Measurements from ENCODE around the gene VEGFD. TPM values are rescaled to one million over a fixed set of nuclear protein-coding genes. Genes with fewer than 3 reads are reported as not detected.

VEGFD gene
- polyA plus RNA-seq, 2 of the 4 experiments (the other 2 are of a cell fraction), result 0.57 to 1.8 TPM

DNA sequence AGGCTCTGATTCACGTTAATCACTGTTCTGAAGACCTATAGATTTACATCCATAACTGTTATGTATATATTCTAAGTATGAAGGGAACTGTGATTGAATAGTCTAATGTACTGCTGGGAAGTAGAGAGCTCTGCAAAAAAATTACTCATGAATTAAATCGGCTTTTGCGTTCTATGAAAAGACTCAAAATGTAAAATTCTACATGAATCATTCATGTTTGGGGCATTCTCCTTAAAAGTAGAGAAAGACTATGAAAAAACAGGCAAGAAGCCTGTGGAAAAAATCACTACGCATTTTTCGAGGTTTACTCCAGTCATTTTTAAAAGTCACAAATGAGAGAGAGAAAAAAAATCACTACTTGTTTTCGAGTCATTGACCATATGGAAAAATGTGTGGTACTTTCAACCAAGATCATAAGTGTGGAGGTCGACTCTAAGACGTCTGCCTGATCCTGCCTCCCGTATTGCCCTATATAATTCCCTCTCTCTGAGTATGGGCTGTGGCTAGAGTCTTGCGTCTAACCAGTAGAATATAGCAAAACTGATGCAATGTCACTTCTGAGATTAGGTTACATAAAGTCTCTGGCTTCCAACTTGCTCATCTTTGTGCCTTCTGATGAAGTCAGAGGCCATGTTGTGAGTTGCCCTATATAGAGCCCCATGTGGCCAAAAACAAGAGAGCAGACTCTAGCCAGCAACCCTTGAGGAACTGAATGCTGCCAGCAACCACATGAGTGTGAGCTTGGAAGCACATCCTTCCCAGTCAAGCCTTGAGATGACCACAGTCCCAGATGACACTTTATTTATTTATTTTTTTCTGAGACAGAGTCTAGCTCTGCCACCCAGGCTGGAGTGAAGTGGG, 32.1 kb upstream of the VEGFD start (continued):
- TF ChIP-seq MAZ (IDR thresholded peaks at IDR 0.05; ENCODE audit: borderline replicate concordance, low read depth, low read length) (no peak), CBX8 (IDR thresholded peaks at IDR 0.05) (no peak), TP53 (CRISPR knock-in tag; IDR thresholded peaks at IDR 0.05) (no peak), JUNB (IDR thresholded peaks at IDR 0.05) (no peak), EHF (CRISPR knock-in tag; IDR thresholded peaks at IDR 0.05) (no peak)
- TF ChIP-seq, protein P1, sequence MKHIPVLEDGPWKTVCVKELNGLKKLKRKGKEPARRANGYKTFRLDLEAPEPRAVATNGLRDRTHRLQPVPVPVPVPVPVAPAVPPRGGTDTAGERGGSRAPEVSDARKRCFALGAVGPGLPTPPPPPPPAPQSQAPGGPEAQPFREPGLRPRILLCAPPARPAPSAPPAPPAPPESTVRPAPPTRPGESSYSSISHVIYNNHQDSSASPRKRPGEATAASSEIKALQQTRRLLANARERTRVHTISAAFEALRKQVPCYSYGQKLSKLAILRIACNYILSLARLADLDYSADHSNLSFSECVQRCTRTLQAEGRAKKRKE (CRISPR knock-in tag; IDR thresholded peaks at IDR 0.05; ENCODE audit: low read depth), result no peak

GRCh38 chrX:15413101-15413500, 28.9 kb upstream of the VEGFD start:
- POLR2A ChIA-PET, result no interaction called here
- DNase-seq (ENCODE audit: low read depth in 1 of 2, low spot score in 1 of 2), result no peak
- CTCF ChIA-PET, result no interaction called here
- WGBS (ENCODE audit: missing lambda C conversion rate), result 94% methylated on average over 6 of the region's 6 CpGs
- no peak overlapping the region for H3K4me2 ChIP-seq
- ATAC-seq, result no peak
- TF ChIP-seq ZNF302 (CRISPR knock-in tag; IDR thresholded peaks at IDR 0.05) (no peak), USF2 (IDR thresholded peaks at IDR 0.05) (no peak), CEBPB (IDR thresholded peaks at IDR 0.05) (no peak), NFE2L2 (conservative IDR thresholded peaks at IDR 0.05; ENCODE audit: low read length) (no peak), RARB (CRISPR knock-in tag; IDR thresholded peaks at IDR 0.05) (no peak), SMC3 (IDR thresholded peaks at IDR 0.05) (no peak), POLR2AphosphoS2 (conservative IDR thresholded peaks at IDR 0.05; ENCODE audit: low read length) (no peak), BHLHE40 (IDR thresholded peaks at IDR 0.05; ENCODE audit: low read depth, low read length) (no peak), RAD21 (conservative IDR thresholded peaks at IDR 0.05 in 1 of 2, IDR thresholded peaks at IDR 0.05 in 1 of 2) (no peak), TP53 (CRISPR knock-in tag; IDR thresholded peaks at IDR 0.05) (no peak), NR3C1 (IDR thresholded peaks at IDR 0.05) (no peak), FOSL2 (IDR thresholded peaks at IDR 0.05) (no peak), FOSL2 (CRISPR knock-in tag; IDR thresholded peaks at IDR 0.05) (no peak)
- TF ChIP-seq, protein P1 (CRISPR knock-in tag; IDR thresholded peaks at IDR 0.05; ENCODE audit: low read depth), result no peak
- TF ChIP-seq, protein P2, sequence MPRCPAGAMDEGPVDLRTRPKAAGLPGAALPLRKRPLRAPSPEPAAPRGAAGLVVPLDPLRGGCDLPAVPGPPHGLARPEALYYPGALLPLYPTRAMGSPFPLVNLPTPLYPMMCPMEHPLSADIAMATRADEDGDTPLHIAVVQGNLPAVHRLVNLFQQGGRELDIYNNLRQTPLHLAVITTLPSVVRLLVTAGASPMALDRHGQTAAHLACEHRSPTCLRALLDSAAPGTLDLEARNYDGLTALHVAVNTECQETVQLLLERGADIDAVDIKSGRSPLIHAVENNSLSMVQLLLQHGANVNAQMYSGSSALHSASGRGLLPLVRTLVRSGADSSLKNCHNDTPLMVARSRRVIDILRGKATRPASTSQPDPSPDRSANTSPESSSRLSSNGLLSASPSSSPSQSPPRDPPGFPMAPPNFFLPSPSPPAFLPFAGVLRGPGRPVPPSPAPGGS (IDR thresholded peaks at IDR 0.05), result no peak
- TF ChIP-seq, protein P3, sequence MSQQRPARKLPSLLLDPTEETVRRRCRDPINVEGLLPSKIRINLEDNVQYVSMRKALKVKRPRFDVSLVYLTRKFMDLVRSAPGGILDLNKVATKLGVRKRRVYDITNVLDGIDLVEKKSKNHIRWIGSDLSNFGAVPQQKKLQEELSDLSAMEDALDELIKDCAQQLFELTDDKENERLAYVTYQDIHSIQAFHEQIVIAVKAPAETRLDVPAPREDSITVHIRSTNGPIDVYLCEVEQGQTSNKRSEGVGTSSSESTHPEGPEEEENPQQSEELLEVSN (IDR thresholded peaks at IDR 0.05; ENCODE audit: borderline replicate concordance, low read depth), result no peak
- FAIRE-seq, result no peak
- no peak overlapping the region for H3K27ac ChIP-seq
- peaks cover 4% of the 10 kb centered on the region; the same call in 2 of the 3 replicates for H3K9me3 ChIP-seq
- H3K4me3 ChIP-seq, result no peak overlapping the region
- H3K4me1 ChIP-seq, result no peaks in the 10 kb centered on the region

GRCh38 chrX:15410947-15411346, 26.7 kb upstream of the VEGFD start:
- ATAC-seq (no peak), DNase-seq (ENCODE audit: low read depth in 1 of 2, low spot score in 1 of 2) (no peak), FAIRE-seq (no peak)
- CTCF ChIA-PET, result no interaction called here
- no peaks in the 10 kb centered on the region for H3K9me3 ChIP-seq
- no peaks in the 10 kb centered on the region for H3K4me1 ChIP-seq
- H3K4me2 ChIP-seq, result no peak overlapping the region
- WGBS (ENCODE audit: missing lambda C conversion rate), result 97% methylated on average over 2 of the region's 2 CpGs
- TF ChIP-seq, protein P2 (IDR thresholded peaks at IDR 0.05), result no peak
- no peak for TF ChIP-seq CEBPB (IDR thresholded peaks at IDR 0.05)
- TF ChIP-seq, protein P4, sequence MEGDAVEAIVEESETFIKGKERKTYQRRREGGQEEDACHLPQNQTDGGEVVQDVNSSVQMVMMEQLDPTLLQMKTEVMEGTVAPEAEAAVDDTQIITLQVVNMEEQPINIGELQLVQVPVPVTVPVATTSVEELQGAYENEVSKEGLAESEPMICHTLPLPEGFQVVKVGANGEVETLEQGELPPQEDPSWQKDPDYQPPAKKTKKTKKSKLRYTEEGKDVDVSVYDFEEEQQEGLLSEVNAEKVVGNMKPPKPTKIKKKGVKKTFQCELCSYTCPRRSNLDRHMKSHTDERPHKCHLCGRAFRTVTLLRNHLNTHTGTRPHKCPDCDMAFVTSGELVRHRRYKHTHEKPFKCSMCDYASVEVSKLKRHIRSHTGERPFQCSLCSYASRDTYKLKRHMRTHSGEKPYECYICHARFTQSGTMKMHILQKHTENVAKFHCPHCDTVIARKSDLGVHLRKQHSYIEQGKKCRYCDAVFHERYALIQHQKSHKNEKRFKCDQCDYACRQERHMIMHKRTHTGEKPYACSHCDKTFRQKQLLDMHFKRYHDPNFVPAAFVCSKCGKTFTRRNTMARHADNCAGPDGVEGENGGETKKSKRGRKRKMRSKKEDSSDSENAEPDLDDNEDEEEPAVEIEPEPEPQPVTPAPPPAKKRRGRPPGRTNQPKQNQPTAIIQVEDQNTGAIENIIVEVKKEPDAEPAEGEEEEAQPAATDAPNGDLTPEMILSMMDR (IDR thresholded peaks at IDR 0.05), result no peak
- no peak for TF ChIP-seq BHLHE40 (IDR thresholded peaks at IDR 0.05; ENCODE audit: low read depth, low read length)
- no peak for TF ChIP-seq TP53 (CRISPR knock-in tag; IDR thresholded peaks at IDR 0.05)
- TF ChIP-seq NR3C1 (IDR thresholded peaks at IDR 0.05), result no peak
- no peak for TF ChIP-seq JUNB (IDR thresholded peaks at IDR 0.05)
- no peak for TF ChIP-seq SMC3 (IDR thresholded peaks at IDR 0.05)
- no peak for TF ChIP-seq KDM1A (IDR thresholded peaks at IDR 0.05; ENCODE audit: low read depth)
- no peak for TF ChIP-seq MAZ (IDR thresholded peaks at IDR 0.05; ENCODE audit: borderline replicate concordance, low read depth, low read length)
- TF ChIP-seq FOSL2 (IDR thresholded peaks at IDR 0.05), result no peak
- TF ChIP-seq FOSL2 (CRISPR knock-in tag; IDR thresholded peaks at IDR 0.05), result no peak
- POLR2A ChIA-PET, result no interaction called here
- H3K4me3 ChIP-seq, result no peak overlapping the region
- no peak overlapping the region for H3K27ac ChIP-seq
